ENCODE data around the gene SCAND1. TPM values are rescaled to one million over a fixed set of nuclear protein-coding genes. Genes with fewer than 3 reads are reported as not detected.
A peak's percentile ranks its signal among the peaks of the same experiment; 100 is the strongest.

Gene SCAND1
- total and polyA plus RNA-seq, 9 of the 15 experiments (the other 6 are each of a cell fraction or from before 2014, with no cell fraction given): 0.08 to 94.0 (median 5.8) TPM

DNA sequence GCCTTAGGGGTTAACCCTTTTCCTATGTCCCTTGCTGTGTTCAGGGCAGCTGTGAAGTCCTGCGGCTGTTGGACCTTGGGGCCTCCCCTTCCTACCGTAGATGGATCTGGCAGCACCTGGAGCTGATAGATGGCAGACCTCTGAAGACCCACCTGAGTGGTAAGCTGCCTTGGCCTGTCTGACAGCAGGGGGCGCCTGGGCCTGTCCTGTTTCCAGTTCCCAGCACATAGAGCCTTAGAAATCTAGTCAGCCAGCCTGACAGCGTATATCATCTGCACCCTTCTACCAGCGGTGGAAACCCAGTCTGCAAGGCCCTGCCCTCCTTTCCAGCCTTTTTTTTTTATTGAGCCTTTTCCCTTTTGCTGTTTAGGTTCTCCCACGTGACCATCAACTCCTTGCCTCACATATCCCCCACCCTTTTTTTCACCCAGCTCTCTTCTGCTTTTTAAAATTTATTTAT is 40.7 kb upstream of the SCAND1 start (continued):
- no peak for TF ChIP-seq KHSRP (IDR thresholded peaks at IDR 0.05)
- TF ChIP-seq TRIM28 (IDR thresholded peaks at IDR 0.05): no peak
- TF ChIP-seq HSF4 (CRISPR knock-in tag; IDR thresholded peaks at IDR 0.05; ENCODE audit: borderline replicate concordance): no peak
- TF ChIP-seq ZNF696 (CRISPR knock-in tag; conservative IDR thresholded peaks at IDR 0.05): no peak
- TF ChIP-seq TFAP4 (CRISPR knock-in tag; IDR thresholded peaks at IDR 0.05; ENCODE audit: borderline replicate concordance): peak; percentile 46; the same call in 1 of the 2 replicates
- no peak for TF ChIP-seq KLF10 (CRISPR knock-in tag; IDR thresholded peaks at IDR 0.05)
- no peak for TF ChIP-seq ZNF212 (CRISPR knock-in tag; IDR thresholded peaks at IDR 0.05)
- TF ChIP-seq STAG1 (CRISPR knock-in tag; IDR thresholded peaks at IDR 0.05; ENCODE audit: borderline replicate concordance): peak; percentile 96
- no peak for TF ChIP-seq DLX4 (CRISPR knock-in tag; IDR thresholded peaks at IDR 0.05)
- TF ChIP-seq ELF2 (CRISPR knock-in tag; IDR thresholded peaks at IDR 0.05): no peak
- no peak for TF ChIP-seq ATF6 (CRISPR knock-in tag; IDR thresholded peaks at IDR 0.05)
- no peak for TF ChIP-seq ZNF431 (CRISPR knock-in tag; IDR thresholded peaks at IDR 0.05)
- no peak for TF ChIP-seq FOXJ3 (CRISPR knock-in tag; IDR thresholded peaks at IDR 0.05)
- no peak for TF ChIP-seq XRCC4 (IDR thresholded peaks at IDR 0.05; ENCODE audit: extremely low read depth, insufficient read depth, insufficient read length)
- TF ChIP-seq BHLHE40 (IDR thresholded peaks at IDR 0.05; ENCODE audit: low read length): peak; percentile 18; the same call in 1 of the 2 replicates
- no peak for TF ChIP-seq TCF7L2 (IDR thresholded peaks at IDR 0.05; ENCODE audit: low read depth, low read length)
- no peak for TF ChIP-seq HMG20A (CRISPR knock-in tag; conservative IDR thresholded peaks at IDR 0.05)
- no peak; a peak in 1 of 4 replicates for TF ChIP-seq TEAD1 (CRISPR knock-in tag; IDR thresholded peaks at IDR 0.05)
- no peak for TF ChIP-seq KDM1A (IDR thresholded peaks at IDR 0.05)
- no peak for TF ChIP-seq ZC3H8 (IDR thresholded peaks at IDR 0.05)
- TF ChIP-seq ZBTB1 (CRISPR knock-in tag; IDR thresholded peaks at IDR 0.05; ENCODE audit: borderline replicate concordance, low read depth): no peak
- TF ChIP-seq, protein P1, sequence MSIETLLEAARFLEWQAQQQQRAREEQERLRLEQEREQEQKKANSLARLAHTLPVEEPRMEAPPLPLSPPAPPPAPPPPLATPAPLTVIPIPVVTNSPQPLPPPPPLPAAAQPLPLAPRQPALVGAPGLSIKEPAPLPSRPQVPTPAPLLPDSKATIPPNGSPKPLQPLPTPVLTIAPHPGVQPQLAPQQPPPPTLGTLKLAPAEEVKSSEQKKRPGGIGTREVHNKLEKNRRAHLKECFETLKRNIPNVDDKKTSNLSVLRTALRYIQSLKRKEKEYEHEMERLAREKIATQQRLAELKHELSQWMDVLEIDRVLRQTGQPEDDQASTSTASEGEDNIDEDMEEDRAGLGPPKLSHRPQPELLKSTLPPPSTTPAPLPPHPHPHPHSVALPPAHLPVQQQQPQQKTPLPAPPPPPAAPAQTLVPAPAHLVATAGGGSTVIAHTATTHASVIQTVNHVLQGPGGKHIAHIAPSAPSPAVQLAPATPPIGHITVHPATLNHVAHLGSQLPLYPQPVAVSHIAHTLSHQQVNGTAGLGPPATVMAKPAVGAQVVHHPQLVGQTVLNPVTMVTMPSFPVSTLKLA (conservative IDR thresholded peaks at IDR 0.05): no peak
- no peak for TF ChIP-seq ASH1L (IDR thresholded peaks at IDR 0.05; ENCODE audit: borderline replicate concordance, low read depth, partially characterized antibody)
- no peak for TF ChIP-seq SRSF1 (IDR thresholded peaks at IDR 0.05; ENCODE audit: low read depth, low read length)
- TF ChIP-seq, protein P2, sequence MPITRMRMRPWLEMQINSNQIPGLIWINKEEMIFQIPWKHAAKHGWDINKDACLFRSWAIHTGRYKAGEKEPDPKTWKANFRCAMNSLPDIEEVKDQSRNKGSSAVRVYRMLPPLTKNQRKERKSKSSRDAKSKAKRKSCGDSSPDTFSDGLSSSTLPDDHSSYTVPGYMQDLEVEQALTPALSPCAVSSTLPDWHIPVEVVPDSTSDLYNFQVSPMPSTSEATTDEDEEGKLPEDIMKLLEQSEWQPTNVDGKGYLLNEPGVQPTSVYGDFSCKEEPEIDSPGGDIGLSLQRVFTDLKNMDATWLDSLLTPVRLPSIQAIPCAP (CRISPR knock-in tag; IDR thresholded peaks at IDR 0.05; ENCODE audit: borderline replicate concordance): no peak

All from K562 (cell line).